SK-N-SH (cell line): ENCODE data around the gene SLC24A3.

Source experiments
- CTCF ChIP-seq: fragments of 200-600 bp; sonication (generic); IDR thresholded peaks from 2 replicates; pipeline ENCODE4 v1.6.1; 2017; ENCODE audit warnings: antibody characterized with exemption, mild to moderate bottlenecking, moderate library complexity
- EP300 ChIP-seq, 2 experiments: IDR thresholded peaks; 2 replicates each; pipeline versions ENCODE4 v1.4.0 to v1.6.1; 2012; ENCODE audit warnings: borderline replicate concordance in 1 of 2, low read depth in 1 of 2, low read length in 1 of 2
- JUND ChIP-seq: IDR thresholded peaks from 2 replicates; pipeline ENCODE4 v1.4.0; 2012
- MAX ChIP-seq: IDR thresholded peaks from 2 replicates; pipeline ENCODE4 v1.4.0; 2012; ENCODE audit warnings: low read depth
- NFIC ChIP-seq: IDR thresholded peaks from 2 replicates; pipeline ENCODE4 v1.4.0; 2012; ENCODE audit warnings: borderline replicate concordance
- ZBTB33 ChIP-seq: IDR thresholded peaks from 2 replicates; pipeline ENCODE4 v1.4.0; 2012; ENCODE audit warnings: low read depth, borderline replicate concordance

- no peak for TF ChIP-seq JUND
- no peak for TF ChIP-seq MAX
- no peak for TF ChIP-seq CTCF
- no peak for TF ChIP-seq NFIC
- TF ChIP-seq ZBTB33: no peak
- no peak for TF ChIP-seq EP300 (IDR thresholded peaks at IDR 0.05; ENCODE audit: borderline replicate concordance in 1 of 2, low read depth in 1 of 2, low read length in 1 of 2)
Observed at GRCh38 chr20:19212821-19213502, 520 bp downstream of the SLC24A3 start.
